Smooth muscle cell of the brain vasculature (primary cell): Measurements from ENCODE around the gene ZNF611.
A peak's percentile ranks its signal among the peaks of the same experiment; 100 is the strongest.
"Not testable (repeated sequence)": the region's sequence is repeated elsewhere in the genome, so short reads cannot be mapped to it uniquely, and the experiment has no call there.

Experiments
- DNase-seq: peaks from one replicate; pipeline ENCODE4 v3.0.0-alpha.2; 2012; ENCODE audit warnings: low read depth, low spot score

The ZNF611 gene

DNA sequence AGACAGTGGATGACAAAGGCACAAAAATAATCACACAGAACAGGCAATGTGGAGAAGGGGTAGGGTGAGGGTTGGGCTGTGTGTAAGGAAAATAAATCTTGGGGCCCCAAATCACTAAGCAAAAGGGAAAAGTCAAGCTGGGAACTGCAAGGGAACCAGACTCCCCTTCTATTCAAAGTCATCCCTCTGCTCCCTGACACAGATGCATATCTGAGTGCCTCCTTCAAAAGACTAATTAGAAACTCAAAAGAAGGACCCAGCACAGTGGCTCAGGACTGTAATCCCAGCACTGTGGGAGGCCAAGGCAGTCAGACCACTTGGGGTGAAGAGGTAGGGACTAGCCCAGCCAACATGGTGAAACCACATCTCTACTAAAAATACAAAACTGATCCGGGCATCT lies 18.3 kb downstream of the ZNF611 start:
- DNase-seq = no peak

DNA sequence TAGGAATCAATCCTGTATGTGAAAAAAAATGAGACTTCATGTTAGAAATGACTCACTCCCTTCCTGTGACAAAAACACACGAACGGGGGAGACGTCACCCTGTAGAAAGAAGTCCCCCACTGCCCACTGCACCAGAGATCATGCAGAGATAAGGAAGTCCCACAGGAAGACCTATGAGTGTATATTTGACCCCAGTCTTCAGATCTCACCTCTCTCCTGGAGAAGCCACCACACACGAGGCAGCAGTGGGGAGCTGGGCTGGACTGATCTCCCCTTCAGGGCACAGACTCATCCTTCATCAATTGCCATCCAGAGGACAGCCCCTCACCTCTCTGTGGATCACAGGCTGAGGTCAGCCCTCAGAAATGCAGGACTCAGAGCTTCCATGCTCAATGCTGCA lies 18.9 kb downstream of the ZNF611 start:
- DNase-seq = not testable (repeated sequence)

DNA sequence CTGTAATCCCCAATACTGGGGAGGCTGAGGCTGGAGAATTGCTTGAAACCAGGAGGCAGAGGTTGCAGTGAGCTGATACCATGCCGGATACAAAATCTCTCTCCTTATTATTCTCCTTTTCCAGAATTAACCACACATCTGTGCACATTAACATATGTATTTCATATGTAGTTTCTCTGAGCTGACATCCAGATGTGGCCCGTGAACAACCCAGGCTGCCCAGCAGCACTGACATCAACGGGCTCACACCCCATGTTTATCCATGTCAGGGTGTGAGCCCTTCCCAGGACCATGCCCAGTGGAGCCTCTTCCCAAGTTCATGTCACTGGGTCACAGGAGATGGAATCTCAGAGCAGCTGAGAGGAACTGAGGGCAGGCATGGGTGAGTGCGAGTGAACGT lies 19.5 kb downstream of the ZNF611 start:
- DNase-seq = not testable (repeated sequence)

DNA sequence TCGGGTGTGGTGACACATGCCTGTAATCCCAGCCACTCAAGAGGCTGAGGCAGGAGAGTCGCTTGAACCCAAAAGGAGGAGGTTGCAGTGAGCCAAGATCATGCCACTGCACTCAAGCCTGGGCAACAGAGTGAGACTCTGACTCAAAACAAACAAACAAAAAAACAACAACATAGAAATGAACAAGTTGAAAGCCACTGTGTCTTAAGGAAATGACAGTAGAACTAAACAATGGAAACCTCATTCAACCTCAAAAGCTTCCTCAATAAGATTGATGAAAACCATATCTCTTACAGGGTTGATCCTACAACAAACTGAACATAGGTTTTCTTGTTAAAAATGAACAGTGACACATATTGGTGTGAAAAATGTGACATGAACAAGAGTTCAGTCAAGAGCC lies 21.8 kb downstream of the ZNF611 start:
- DNase-seq = not testable (repeated sequence)

DNA sequence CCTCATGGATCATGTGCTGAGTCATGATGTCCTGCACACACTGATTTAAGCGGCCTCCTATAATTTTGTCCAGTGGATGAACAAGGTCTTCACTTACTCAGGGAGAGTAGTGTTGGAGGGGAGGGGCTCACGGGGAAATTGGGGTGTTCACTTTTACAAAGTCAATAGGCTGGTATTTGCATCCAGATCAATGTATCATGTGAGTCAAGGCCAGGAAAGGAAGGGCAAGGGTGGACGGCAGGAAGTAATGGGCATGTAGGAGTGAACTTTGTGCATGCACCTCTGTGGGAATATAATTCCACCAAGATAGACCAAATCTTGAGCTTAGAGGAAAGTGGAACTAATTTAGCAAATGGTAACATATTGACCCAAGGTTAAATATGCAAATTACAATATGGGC lies 23.2 kb downstream of the ZNF611 start:
- DNase-seq = not testable (repeated sequence)

DNA sequence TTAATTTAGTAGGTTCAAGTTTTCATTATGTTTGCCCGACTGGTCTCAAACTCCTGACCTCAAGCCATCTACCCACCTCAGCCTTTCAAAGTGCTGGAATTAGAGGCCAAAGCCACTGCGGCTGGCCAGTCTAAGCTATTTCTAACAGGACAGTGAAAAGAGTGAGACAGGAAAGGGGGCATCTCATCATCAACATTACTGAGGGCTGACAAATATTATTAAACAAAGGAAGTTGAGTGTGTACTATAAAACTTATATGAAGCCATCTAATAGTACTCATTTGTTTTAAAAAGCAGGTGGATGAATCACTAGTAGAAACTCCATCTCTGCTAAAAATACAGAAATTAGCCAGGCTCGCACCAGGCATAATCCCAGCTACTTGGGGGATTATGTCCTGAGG lies 24.3 kb downstream of the ZNF611 start:
- no peak for DNase-seq

DNA sequence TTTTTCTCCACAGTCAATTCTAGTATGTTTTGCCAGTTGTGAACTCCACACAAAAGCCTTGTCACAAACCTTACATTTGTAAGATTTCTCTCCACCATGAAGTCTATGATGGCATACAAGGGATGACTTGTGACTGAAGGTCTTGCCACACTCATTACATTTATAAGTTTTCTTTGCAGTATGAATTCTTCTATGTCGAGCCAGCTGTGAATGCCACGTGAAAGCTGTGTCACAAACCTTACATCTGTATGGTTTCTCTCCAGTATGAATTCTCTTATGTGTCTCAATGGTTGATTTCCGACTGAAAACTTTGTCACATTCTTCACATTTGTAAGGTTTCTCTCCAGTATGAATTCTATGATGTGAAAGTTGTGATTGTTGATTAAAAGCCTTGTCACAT lies 29.2 kb downstream of the ZNF611 start:
- DNase-seq = not testable (repeated sequence)

DNA sequence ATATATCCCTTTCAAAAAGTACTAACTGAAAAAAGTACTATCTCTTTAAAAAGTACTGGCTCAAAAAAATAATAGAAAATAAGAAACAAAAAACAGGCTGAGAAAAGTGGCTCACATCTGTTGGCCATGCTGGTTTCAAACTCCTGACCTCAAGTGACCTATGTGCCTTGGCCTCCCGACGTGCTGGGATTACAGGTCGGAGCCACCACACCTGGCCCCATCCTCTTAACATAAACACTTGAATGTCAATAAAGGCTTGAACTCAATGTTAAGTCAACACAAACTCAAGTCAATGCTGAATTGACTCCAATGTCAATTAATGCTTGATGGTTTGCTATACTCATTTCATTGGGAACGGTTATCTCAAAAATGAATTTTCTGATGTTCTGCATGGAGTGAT lies 30.9 kb downstream of the ZNF611 start:
- DNase-seq = no peak

DNA sequence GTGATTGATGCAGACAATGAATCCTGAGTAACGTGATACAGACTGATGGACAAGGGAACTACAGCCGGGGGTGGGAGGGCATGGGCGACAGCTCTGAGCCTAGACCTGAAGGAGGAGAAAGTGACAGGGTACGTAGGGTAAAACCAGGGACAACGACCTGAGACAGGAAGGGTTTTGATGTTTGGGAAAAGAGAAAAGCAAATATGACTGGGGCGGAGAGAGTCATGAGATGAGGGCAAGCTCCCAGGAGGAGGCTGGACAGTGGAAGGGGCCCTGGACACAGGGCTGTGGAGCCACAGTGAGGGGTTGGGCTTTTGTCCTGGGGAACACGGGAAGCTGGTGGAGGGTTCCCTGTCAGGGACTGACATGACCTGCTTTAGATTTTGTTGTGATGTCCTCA lies 34.2 kb downstream of the ZNF611 start:
- no peak for DNase-seq

DNA sequence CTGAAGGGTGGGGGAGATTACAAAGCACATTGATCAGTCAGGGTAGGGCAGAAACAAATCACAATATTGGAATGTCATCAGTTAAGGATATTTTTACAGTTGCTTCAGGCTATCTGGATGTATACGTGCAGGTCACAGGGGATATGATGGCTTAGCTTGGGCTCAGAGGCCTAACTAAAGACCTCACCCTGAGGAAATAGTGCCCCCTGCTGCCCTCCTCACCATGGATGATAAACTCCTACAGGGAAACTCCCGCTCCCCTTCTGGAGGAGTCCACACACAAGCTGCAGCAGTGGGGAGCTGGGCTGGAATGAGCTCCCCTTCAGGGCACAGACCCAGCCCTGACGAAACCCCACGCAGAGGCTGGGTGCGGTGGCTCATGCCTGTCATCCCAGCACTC lies 35.3 kb downstream of the ZNF611 start:
- DNase-seq = not testable (repeated sequence)

DNA sequence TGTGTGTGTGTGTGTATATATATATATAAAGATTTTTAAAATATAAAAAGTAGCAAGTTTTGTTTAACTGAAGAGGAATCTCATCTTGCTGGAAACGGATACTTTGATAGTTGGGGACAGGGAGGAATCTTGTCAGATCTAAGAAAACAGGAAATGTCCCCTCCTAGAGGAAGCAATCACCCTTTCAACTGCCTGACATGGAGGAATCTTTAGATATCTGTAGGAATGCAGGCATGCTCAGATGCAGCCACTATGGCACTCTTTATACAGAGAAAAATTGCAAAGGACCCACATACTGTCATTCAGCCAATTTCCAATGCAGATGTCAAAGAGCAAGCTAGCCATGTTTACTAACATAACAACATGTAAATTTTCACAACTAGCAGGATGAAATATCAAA lies 38.8 kb downstream of the ZNF611 start:
- no peak for DNase-seq

DNA sequence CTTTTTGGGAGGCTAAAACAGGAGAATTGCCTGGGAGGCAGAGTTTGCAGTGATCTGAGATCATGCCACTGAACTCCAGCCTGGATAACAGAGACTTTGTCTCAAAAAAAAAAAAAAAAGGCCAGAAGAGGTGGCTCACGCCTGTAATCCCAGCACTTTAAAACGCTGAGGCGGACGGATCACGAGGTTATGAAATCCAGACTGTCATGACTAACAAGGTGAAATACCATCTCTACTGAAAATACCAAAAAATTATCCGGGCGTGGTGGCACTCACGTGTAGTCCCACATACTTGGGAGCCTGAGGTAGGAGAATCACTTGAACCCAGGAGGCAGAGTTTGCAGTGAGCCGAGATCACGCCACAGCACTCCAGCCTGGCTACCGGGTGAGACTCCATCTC lies 39.9 kb downstream of the ZNF611 start:
- DNase-seq = no peak

DNA sequence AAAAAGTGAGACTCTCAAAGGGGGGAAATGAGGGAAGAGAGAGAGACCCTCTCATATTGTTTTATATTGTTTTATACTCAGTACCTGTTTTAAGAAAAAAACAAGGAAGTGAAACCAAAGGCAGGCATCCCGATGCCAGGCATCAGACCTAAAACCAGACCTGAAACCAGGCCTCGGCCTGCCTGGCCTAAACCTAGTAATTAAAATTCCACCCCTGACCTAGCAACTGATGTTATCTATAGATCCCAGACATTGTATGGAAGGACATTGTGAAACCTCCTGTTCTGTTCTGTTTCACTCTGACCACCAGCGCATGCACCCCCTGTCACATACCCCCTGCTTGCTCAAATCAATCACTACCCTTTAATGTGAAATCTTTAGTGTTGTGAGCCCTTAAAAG lies 40.6 kb downstream of the ZNF611 start:
- not testable (repeated sequence) for DNase-seq

DNA sequence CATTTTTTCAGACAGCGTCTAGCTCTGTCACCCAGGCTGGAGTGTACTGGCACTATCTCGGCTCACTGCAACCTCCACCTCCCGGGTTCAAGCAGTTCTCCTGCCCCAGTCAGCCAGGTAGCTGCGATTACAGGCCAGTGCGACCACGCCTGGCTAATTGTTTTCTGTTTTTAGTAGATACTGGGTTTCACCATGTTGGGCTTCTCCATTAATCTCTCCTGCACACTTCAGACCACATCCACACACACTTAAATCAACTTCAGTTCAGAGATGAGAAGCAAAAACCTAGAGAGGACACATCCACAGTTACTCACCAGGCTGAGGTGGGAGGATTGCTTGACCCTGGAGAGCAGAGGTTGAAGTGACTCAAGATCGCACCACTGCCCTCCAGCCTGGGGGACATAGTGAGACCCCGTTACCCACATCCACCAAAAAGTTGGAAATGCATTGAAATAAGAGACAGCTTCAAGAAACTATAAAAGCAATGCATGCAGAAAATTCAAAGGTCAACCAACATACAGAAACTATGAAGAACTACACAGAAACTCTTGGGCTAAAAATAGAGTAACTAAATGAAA lies 42.3 kb downstream of the ZNF611 start:
- DNase-seq = no peak

DNA sequence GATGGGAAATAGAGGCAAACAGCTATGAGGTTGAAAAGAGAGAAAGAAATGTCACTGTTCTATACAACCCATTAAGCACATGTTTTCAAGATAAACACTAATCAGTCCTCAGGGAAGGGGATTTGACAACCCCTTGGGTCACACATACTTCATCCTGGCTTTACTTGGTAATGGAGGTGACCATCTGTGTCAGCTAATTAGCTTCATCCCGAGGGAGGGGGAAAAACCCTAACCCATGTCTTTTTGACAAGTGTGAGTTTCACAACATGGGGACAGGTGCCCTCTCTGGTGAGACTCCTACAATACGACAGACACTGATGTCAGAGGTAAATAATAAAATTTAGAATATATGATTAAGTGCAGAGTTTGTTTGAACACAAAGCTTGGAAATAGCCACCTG lies 43.1 kb downstream of the ZNF611 start:
- DNase-seq = no peak

DNA sequence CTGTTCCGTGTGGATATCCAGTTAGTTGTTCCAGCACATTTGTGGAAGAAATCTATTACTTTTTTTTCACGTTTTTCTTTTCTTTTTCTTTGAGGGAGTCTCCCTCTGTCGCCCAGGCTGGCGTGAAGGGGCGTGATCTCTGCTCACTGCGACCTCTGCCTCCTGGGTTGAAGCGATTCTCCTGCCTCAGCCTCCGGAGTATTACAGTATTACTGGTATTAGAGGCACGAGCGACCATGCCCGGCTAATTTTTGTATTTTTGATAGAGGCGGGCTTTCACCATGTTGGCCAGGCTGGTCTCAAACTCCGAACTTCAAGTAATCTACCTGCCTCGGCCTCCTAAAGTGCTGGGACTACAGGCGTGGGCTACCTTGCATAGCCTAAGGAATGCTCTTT lies 43.6 kb downstream of the ZNF611 start:
- no peak for DNase-seq

DNA sequence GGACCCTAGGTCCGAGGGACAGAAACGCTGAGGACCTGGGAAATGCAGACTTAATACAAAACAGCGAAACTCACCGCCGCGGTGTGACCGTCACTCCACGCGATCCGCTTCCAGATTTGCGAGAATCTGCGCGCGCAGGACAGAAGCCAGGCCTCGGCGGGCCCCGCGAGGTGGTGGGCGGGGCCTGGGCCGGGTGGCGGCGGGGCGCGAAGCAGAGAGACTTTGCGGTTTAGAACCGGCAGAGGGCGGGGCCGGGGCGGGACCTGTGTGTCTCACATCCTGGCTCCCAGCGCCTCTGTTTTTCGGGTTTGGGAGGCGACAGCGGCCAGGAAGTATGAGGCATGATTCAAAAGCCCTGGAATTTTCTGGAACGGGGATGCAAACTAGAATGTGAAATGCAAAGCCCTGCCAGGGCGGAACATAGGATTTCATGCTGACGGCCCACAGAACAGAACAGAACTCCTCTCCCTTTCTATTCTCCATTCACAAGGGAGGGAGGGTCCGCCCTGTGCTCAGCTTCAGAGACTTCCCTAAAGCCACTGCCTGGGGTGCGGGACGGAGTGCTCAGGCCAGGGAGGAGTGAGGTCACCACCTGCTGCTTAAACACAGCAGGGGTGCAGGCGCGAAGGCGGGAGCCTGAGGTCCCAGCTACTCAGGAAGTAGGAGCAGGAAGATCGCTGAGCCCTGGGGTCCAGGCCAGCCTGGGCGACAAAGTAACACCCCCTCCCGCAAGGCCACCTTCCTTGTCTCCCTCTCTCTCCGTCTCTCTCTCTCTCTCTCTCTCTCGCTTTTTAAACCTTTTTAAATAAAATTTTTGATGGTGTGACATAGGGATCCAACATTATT lies 44.3 kb downstream of the ZNF611 start:
- DNase-seq = peak; percentile 83

DNA sequence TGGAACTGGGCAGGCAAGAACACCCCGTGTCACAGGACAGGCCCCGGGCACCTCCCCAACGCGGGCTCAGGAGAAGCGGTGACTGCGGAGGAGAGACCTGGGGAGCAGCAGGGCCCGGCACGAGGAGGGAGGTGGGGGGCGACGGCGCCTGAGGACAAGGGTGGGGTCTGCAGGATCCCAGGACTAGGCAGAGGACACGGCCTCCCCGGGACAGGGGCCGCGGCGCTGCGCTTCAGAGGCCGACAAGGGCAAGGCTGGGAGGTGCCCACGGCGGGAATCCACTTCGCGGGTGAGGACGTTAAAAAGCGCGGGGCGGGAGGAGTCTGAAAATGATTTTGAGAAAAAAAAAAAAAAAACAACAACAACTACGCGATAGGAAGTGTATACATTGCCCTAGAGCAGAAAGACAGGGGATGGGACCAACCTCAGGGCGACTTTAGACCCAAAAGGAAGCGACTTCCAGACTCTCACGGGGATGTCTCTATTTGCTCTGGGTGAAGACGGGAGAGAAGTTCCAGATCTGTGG lies 44.9 kb downstream of the ZNF611 start:
- DNase-seq = no peak

DNA sequence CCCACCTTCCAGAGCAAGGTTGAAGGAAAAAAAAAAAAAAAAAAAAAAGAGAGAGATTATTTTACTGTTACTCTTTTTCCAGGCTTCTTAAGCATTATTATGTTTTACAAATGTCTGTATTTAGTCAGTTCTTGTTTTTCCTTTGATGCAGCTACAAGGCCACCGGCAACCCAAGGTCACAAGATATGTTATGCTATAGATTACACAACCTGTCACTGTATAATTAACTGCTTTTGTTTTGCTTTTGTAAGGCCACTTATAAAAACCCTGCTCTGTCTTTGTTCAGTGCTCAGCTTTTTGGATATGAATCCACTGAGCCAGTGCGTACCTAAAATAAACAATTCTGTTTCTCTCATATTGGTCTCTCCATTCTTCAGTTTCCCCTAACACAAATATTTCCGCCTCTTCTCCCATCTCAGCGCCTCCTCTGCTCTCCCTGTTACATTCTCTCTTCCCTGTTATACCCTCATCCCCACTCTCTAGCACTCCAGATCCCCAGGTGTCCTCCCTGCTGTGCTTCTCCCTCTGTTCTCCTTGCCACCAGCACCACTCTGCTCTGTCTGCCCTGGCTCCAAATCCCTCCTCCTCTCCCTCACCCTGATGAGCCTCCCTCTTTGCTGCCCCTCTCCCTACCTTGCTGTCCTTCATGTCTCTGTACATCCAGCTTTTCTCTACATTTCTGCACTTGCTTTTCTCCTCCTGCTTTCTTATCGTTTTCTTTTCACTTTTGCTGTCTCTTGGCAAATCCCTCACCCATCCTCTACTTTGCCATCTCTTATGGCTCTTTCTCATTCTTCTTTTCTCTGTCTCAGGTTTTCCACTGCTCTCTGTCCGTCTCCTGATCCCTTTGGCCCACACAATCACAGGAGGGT lies 45.7 kb downstream of the ZNF611 start:
- not testable (repeated sequence) for DNase-seq

DNA sequence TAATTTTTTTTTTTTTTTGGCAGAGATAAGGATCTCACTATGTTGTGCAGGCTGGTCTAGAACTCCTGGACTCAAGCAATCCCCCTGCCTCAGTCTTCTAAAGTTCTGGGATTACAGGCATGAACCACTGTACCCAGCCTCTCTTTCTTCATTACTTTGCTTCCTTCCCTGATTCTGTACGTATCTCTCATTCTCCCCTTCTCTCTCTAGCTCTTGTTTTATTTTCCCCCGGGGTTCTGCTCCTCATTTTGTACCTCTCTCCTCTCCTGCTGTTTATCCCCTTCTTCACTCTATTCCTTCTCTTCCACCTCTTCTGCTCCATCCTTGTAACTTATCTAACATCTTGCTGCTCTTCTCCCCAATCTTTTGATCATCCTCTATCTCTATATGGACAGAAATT lies 46.5 kb downstream of the ZNF611 start:
- DNase-seq = no peak

DNA sequence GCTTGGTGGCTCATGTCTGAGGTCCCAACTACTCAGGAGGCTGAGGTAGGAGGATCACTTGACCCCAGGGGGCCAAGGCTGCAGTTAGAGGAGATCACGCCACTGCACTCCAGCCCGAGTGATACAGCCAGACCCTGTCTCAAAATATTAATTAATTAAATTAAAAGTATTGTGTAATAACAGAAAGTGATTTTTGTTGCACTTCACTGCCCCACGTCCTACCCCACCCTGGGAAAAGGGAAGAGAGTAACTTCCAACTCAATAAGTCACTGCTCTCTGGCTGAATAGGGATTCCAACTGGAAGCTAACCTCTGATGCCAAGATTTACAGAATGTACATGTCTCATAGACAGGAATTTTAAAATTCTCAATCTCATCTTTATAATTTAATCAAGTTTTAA lies 47.2 kb downstream of the ZNF611 start:
- no peak for DNase-seq

DNA sequence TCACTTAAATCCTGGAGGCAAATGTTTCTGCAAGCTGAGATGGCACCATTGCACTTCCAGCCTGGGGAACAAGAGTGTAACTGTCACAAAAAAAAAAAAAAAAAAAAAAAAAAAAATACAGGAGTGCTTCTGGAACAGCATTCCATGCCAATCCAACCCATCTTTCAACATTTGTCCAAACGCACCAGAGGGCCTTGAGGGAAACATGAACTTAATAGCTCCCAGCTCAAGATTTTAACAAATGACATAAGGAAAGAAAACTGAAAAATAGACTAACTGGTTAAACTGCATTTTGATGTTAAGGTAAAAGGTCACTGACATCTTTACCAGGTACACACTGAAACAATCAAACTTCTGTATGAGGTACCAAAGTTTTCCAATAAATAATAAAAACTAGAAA lies 49.0 kb downstream of the ZNF611 start:
- DNase-seq = no peak
